ENCODE results near the gene MUCL3.

DNA sequence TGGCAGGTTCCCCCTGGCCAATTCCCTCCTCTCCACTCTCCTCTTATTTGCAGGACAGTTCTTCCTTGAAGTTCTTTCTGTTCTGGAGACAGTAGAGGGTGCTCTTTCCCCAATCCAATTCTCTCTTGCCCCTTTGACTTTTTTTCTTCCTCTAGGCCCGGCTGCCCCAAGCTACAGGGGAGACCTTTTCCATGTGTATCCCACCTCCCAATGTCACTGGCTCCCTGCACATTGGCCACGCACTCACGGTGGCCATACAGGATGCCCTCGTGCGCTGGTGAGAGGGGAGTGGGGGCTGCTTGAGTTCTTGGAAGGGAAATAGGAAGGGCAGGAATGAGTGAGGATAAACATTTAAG is 25.2 kb upstream of the MUCL3 start:
- TF ChIP-seq, protein P1, sequence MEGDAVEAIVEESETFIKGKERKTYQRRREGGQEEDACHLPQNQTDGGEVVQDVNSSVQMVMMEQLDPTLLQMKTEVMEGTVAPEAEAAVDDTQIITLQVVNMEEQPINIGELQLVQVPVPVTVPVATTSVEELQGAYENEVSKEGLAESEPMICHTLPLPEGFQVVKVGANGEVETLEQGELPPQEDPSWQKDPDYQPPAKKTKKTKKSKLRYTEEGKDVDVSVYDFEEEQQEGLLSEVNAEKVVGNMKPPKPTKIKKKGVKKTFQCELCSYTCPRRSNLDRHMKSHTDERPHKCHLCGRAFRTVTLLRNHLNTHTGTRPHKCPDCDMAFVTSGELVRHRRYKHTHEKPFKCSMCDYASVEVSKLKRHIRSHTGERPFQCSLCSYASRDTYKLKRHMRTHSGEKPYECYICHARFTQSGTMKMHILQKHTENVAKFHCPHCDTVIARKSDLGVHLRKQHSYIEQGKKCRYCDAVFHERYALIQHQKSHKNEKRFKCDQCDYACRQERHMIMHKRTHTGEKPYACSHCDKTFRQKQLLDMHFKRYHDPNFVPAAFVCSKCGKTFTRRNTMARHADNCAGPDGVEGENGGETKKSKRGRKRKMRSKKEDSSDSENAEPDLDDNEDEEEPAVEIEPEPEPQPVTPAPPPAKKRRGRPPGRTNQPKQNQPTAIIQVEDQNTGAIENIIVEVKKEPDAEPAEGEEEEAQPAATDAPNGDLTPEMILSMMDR (IDR thresholded peaks at IDR 0.05): peak in 3 of 4 experiments; percentile 63 to 72 (median 65)
- TF ChIP-seq EP300 (IDR thresholded peaks at IDR 0.05) (no peak), POLR2A (IDR thresholded peaks at IDR 0.05) (no peak)

Data from gastroesophageal sphincter (tissue), 3 donors.